ENCODE results near the gene NR3C1.
"Not testable (repeated sequence)": the region's sequence is repeated elsewhere in the genome, so short reads cannot be mapped to it uniquely, and the experiment has no call there.

Gene NR3C1

DNA sequence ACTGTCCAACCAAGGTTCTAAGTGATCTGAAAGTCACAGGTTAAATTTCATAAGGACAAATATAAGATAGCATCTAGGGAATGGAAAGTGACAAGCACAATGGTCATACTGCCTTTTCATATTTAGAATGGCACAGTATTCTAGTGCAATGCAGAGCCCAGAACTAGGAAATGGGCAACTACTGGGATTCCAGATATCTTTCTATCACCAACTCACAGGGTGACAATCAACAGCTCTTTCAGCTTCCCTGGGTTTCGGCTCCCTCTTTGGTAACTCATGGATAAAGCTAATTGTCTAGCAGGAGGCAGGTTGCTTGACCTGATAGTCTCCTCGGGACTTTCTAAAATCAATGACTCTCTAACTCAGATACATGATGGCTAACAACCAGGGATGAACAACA is 60.4 kb downstream of the NR3C1 start:
- H3K4me1 ChIP-seq (ENCODE audit: insufficient read depth, low read length), result peaks cover 4% of the 10 kb centered on the region; the same call in 1 of the 2 replicates
- H3K9ac ChIP-seq (ENCODE audit: low read depth, low read length), result no peak overlapping the region
- H3K27me3 ChIP-seq (ENCODE audit: insufficient read depth, low read length), result no peaks in the 10 kb centered on the region
- H3K4me3 ChIP-seq (ENCODE audit: low read length), result no peak overlapping the region
- WGBS, result 94% methylated on average over 2 of the region's 2 CpGs
- H3K9me3 ChIP-seq (ENCODE audit: insufficient read depth, low read depth, low read length), result no peaks in the 10 kb centered on the region
- H3K36me3 ChIP-seq (ENCODE audit: insufficient read depth, low read length), result no peaks in the 10 kb centered on the region
- no peak overlapping the region for H3K27ac ChIP-seq (ENCODE audit: low read depth, low read length)

DNA sequence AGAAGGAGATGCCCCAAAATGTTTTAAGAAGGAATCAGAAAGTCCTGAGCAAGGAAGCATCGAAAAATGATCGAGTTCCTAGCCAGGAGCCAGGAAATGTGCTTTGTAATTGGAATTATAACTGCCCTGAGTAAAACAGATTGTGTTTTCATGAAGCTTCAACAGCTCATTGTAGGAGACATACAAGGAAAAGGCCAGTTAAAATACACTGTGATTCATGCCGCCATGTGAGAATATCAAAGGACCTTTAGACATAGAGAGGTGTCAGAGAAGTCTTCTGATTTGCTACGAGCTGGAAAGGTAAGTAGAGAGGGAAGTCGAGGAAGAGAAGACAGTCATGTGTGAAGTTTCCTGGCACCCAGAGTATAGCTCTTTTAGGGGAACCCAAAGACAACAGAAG is 60.9 kb downstream of the NR3C1 start:
- Histone ChIP-seq H3K4me3 (ENCODE audit: low read length) (no peak overlapping the region), H3K4me1 (ENCODE audit: insufficient read depth, low read length) (peaks cover 4% of the 10 kb centered on the region; the same call in 1 of the 2 replicates), H3K9me3 (ENCODE audit: insufficient read depth, low read depth, low read length) (no peaks in the 10 kb centered on the region), H3K36me3 (ENCODE audit: insufficient read depth, low read length) (no peaks in the 10 kb centered on the region), H3K27ac (ENCODE audit: low read depth, low read length) (no peak overlapping the region), H3K9ac (ENCODE audit: low read depth, low read length) (no peak overlapping the region), H3K27me3 (ENCODE audit: insufficient read depth, low read length) (no peaks in the 10 kb centered on the region)
- 95% methylated on average over 5 of the region's 5 CpGs for WGBS

DNA sequence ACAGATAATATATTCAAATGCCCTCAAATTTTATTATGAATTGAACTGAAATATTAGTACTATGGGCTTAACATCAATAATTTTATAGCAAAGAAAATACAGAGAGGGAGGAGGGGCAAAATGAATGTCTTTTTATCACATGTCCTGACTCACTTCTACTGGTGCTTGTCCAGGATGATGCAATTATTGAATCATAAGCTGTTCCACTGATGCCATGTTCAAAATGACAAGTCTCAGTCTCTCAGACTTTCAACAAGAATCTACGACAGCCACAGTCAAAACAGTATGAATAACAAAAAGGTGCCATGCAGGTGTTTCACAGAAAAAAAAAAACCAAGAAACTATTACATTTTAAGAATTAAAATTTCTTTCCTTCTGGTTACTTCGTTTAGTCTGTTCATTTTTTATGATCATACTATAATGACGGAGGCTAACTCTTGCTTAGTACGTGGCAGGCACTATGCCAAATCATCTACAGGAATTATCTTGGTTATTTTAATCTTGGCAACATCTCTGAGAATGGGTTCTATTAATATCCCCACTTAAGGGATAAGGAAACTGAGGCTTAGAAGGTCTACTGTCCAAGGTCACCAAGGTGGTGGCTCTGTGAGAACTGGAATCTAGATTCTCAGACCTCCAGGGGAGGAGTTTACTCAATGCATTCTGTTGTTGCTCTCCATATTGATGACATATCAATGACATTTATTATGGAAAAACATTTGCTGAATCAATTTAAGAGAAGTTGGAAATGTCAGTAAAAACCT is 61.5 kb downstream of the NR3C1 start:
- Histone ChIP-seq H3K27me3 (ENCODE audit: insufficient read depth, low read length) (no peaks in the 10 kb centered on the region), H3K4me1 (ENCODE audit: insufficient read depth, low read length) (peaks cover 4% of the 10 kb centered on the region; the same call in 1 of the 2 replicates), H3K27ac (ENCODE audit: low read depth, low read length) (no peak overlapping the region), H3K4me3 (ENCODE audit: low read length) (no peak overlapping the region), H3K9ac (ENCODE audit: low read depth, low read length) (no peak overlapping the region), H3K36me3 (ENCODE audit: insufficient read depth, low read length) (no peaks in the 10 kb centered on the region), H3K9me3 (ENCODE audit: insufficient read depth, low read depth, low read length) (no peaks in the 10 kb centered on the region)
- 97% methylated on average over 4 of the region's 4 CpGs for WGBS

DNA sequence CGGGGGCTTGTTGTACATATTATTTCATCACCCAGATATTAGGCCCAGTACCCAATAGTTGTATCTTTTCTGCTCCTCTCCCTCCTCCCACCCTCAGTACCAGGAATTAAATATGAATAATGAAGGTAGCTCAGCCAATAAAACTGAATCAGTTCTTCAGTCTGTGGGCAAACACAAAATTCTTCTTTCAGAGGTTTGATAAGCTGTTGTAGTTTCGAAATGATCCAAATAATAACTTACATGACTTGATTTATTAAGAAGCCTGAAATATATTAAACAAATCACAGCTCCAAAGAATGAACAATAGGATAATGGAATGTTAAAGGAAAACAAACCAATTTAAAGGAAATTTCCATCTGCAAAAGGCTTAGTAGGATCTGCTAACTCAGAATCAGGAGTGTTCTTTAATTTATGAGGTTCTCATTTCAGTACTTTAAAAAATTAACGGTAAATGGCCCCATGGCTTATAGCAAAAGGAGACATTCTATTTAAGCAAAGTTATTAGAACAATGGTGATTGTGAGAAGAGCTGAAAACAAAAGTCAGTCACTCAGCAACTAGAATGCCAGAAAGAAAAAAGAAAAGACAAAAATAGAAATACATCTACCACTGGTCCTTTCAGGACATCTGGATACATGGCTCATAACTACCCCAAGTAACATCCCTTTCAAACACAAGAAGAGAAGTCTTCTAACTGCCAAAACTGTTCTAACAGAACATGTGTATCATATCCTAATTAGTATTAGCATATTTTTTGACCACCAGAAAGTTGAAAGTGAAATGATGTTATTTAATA is 62.4 kb downstream of the NR3C1 start:
- no peak overlapping the region for H3K4me3 ChIP-seq (ENCODE audit: low read length)
- H3K36me3 ChIP-seq (ENCODE audit: insufficient read depth, low read length), result no peaks in the 10 kb centered on the region
- H3K27ac ChIP-seq (ENCODE audit: low read depth, low read length), result no peak overlapping the region
- no peak overlapping the region for H3K9ac ChIP-seq (ENCODE audit: low read depth, low read length)
- peaks cover 4% of the 10 kb centered on the region; the same call in 1 of the 2 replicates for H3K4me1 ChIP-seq (ENCODE audit: insufficient read depth, low read length)
- no peaks in the 10 kb centered on the region for H3K9me3 ChIP-seq (ENCODE audit: insufficient read depth, low read depth, low read length)
- H3K27me3 ChIP-seq (ENCODE audit: insufficient read depth, low read length), result no peaks in the 10 kb centered on the region
- WGBS, result 100% methylated on average over 2 of the region's 3 CpGs

DNA sequence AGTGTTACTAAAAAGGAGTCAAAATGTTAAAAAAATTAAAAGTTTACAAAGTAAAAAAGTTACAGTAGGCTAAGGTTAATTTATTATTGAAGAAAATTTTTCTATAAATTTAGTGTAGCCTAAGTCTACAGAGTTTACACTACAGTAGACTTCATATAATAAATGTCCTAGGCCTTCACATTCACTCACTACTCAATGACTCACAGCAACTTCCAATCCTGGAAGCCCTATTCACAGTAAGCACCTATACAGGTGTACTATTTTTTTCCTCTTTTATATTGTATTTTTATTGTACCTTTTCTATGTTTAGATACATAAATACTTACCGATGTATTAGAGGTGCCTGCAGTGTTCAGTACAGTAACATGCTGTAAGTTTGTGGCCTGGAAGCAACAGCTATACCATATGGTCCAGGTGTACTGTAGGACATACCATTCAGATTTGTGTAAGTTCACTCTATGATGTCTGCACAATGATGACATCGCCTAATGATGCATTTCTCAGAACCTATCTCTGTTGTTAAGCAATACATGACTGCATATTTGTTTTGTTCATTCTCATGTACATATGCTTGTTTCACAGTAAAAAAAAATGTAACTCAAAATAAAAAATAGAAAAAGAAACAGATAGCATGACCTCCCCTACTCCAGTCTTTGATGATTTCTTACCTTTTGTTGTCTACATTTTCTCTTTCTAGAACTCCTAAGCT is 64.7 kb downstream of the NR3C1 start:
- no peak overlapping the region for H3K9ac ChIP-seq (ENCODE audit: low read depth, low read length)
- H3K27me3 ChIP-seq (ENCODE audit: insufficient read depth, low read length), result no peaks in the 10 kb centered on the region
- no peaks in the 10 kb centered on the region for H3K9me3 ChIP-seq (ENCODE audit: insufficient read depth, low read depth, low read length)
- no peak overlapping the region for H3K4me3 ChIP-seq (ENCODE audit: low read length)
- no peak overlapping the region for H3K27ac ChIP-seq (ENCODE audit: low read depth, low read length)
- H3K4me1 ChIP-seq (ENCODE audit: insufficient read depth, low read length), result peaks cover 4% of the 10 kb centered on the region; the same call in 1 of the 2 replicates
- WGBS, result 97% methylated on average over 2 of the region's 2 CpGs
- no peaks in the 10 kb centered on the region for H3K36me3 ChIP-seq (ENCODE audit: insufficient read depth, low read length)

DNA sequence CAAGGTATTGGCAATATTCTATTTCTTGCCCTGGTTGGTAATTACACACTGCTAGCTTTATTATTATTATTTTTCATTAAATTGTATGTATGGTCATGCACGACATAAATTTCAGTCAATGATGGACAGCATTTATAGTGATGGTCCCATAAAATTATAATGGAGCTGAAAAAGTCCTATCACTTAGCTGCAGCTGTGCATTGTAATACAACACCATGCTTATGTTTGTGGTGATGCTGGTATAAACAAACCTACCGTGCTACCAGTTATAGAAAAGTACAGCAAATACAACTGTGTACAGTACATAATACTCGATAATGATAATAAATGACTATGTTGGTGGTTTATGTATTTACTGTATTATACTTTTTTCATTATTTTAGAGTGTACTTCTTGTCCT is 65.5 kb downstream of the NR3C1 start:
- no peak overlapping the region for H3K27ac ChIP-seq (ENCODE audit: low read depth, low read length)

DNA sequence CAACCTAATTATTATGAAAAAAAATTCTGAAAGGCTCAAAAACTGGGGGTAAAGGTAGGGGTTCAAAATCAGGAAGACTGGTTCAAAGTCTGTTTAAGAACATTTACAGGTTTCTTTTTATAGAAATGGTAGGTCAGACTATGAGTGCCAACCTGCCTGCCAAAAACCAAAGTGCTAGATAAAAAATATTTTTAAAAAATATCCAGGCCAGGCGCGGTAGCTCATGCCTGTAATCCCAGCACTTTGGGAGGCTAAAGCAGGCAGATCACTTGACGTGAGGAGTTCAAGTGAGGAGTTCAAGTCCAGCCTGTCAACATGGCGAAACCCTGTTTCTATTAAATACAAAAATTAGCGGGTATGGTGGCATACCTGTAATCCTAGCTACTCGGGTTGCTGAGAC is 67.0 kb downstream of the NR3C1 start:
- no peak overlapping the region for H3K27ac ChIP-seq (ENCODE audit: low read depth, low read length)
- H3K9me3 ChIP-seq (ENCODE audit: insufficient read depth, low read depth, low read length), result no peaks in the 10 kb centered on the region
- no peak overlapping the region for H3K4me3 ChIP-seq (ENCODE audit: low read length)
- H3K9ac ChIP-seq (ENCODE audit: low read depth, low read length), result no peak overlapping the region
- 95% methylated on average over 6 of the region's 6 CpGs for WGBS
- H3K4me1 ChIP-seq (ENCODE audit: insufficient read depth, low read length), result peaks cover 4% of the 10 kb centered on the region; the same call in 1 of the 2 replicates
- no peaks in the 10 kb centered on the region for H3K27me3 ChIP-seq (ENCODE audit: insufficient read depth, low read length)
- no peaks in the 10 kb centered on the region for H3K36me3 ChIP-seq (ENCODE audit: insufficient read depth, low read length)

More for the DNA sequence above, 65.5 kb downstream of the NR3C1 start:
- H3K4me1 ChIP-seq (ENCODE audit: insufficient read depth, low read length), result peaks cover 4% of the 10 kb centered on the region; the same call in 1 of the 2 replicates
- H3K36me3 ChIP-seq (ENCODE audit: insufficient read depth, low read length), result no peaks in the 10 kb centered on the region
- 100% methylated on average over 1 of the region's 3 CpGs for WGBS
- no peaks in the 10 kb centered on the region for H3K9me3 ChIP-seq (ENCODE audit: insufficient read depth, low read depth, low read length)
- H3K9ac ChIP-seq (ENCODE audit: low read depth, low read length), result no peak overlapping the region
- H3K4me3 ChIP-seq (ENCODE audit: low read length), result no peak overlapping the region
- H3K27me3 ChIP-seq (ENCODE audit: insufficient read depth, low read length), result no peaks in the 10 kb centered on the region

DNA sequence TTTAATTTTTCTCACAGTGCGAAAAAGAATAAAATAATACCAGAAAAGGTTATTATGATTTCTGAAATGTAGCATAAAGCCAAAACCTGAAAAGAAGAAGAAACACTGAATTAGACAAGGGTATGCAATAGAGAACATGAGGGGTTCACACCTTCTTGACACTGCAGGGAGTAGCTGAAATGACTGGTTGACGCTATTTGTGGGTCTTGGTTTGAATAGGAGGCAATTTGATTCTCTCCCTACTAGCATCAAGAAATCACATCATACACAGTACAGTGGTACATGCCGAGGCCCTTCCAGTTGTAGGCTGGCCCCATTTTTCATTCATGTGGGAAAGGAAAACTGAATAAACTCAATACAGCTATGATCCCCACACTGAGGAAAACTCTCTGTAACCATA is 68.6 kb downstream of the NR3C1 start:
- H3K36me3 ChIP-seq (ENCODE audit: insufficient read depth, low read length), result no peaks in the 10 kb centered on the region
- H3K27me3 ChIP-seq (ENCODE audit: insufficient read depth, low read length), result no peaks in the 10 kb centered on the region
- peaks cover 4% of the 10 kb centered on the region; the same call in 1 of the 2 replicates for H3K4me1 ChIP-seq (ENCODE audit: insufficient read depth, low read length)
- H3K9ac ChIP-seq (ENCODE audit: low read depth, low read length), result no peak overlapping the region
- no peak overlapping the region for H3K27ac ChIP-seq (ENCODE audit: low read depth, low read length)
- no peaks in the 10 kb centered on the region for H3K9me3 ChIP-seq (ENCODE audit: insufficient read depth, low read depth, low read length)
- 100% methylated on average over 2 of the region's 3 CpGs for WGBS
- H3K4me3 ChIP-seq (ENCODE audit: low read length), result no peak overlapping the region

DNA sequence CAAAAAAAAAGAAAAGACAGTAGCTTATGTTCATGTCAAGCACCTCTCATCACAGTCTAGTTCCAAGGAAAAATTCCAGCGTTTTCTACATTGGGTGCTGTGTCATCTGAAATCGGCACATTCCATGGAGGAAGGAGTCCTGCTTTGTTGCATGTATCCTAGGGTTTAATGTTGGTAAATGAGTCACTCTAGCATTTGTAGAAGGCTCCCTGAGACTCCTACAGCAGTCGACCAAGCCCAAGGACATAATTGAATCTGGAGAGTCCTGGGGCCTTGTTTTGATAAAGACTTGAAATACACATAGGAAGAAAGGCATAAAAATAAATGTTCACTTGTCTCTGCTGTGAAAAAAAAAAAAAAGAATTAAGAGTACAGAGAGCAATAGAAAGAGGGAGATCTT is 69.1 kb downstream of the NR3C1 start:
- H3K9me3 ChIP-seq (ENCODE audit: insufficient read depth, low read depth, low read length); H3K27ac ChIP-seq (ENCODE audit: low read depth, low read length); H3K9ac ChIP-seq (ENCODE audit: low read depth, low read length); H3K27me3 ChIP-seq (ENCODE audit: insufficient read depth, low read length); H3K4me1 ChIP-seq (ENCODE audit: insufficient read depth, low read length); H3K4me3 ChIP-seq (ENCODE audit: low read length); H3K36me3 ChIP-seq (ENCODE audit: insufficient read depth, low read length): not testable (repeated sequence)
- WGBS, result 89% methylated on average over 3 of the region's 3 CpGs

DNA sequence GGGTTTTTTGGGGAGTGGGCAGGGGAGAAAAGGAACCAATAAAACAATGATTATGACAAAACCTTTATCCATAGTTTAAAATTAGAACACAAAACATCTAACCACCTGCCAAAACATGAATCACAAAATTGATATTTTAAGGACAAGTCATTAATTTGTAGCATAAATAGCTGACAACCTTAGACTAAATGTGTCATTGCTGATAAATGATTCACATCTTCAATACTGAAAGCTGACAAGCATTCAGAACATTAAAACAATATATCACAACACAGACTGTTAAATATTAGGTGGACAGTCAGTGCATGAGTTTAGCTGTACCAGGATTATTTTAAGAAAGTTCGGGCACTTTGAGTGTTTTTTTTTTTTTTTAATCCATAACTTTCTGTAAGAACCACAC is 71.5 kb downstream of the NR3C1 start:
- H3K4me1 ChIP-seq (ENCODE audit: insufficient read depth, low read length), result no peaks in the 10 kb centered on the region
- no peak overlapping the region for H3K4me3 ChIP-seq (ENCODE audit: low read length)
- no peaks in the 10 kb centered on the region for H3K36me3 ChIP-seq (ENCODE audit: insufficient read depth, low read length)
- H3K9me3 ChIP-seq (ENCODE audit: insufficient read depth, low read depth, low read length), result peaks cover 7% of the 10 kb centered on the region; the same call in 1 of the 2 replicates
- no peaks in the 10 kb centered on the region for H3K27me3 ChIP-seq (ENCODE audit: insufficient read depth, low read length)
- H3K27ac ChIP-seq (ENCODE audit: low read depth, low read length), result no peak overlapping the region
- no CpG with 5 or more reads among the region's 1 CpG for WGBS
- H3K9ac ChIP-seq (ENCODE audit: low read depth, low read length), result no peak overlapping the region

DNA sequence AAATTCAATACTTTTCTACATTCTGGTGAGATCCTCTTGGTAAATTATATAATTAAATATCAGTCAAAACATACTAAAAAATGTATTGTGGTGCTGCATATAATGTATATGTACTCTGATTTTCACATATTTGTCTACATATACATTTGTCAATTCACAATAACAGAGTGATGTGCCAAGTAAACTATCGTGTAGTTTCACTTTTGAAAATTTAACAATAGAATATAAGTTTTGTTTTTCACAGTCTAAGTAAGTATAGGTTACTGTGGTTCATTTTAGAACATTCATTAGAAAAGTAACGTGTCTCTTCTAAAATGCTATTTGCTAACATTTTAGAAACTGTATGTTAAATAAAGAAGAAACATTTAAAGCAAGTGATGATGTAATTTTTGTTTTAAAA is 73.6 kb downstream of the NR3C1 start:
- Histone ChIP-seq H3K9me3 (ENCODE audit: insufficient read depth, low read depth, low read length) (peaks cover 7% of the 10 kb centered on the region; the same call in 1 of the 2 replicates), H3K9ac (ENCODE audit: low read depth, low read length) (no peak overlapping the region), H3K27me3 (ENCODE audit: insufficient read depth, low read length) (no peaks in the 10 kb centered on the region), H3K4me1 (ENCODE audit: insufficient read depth, low read length) (no peaks in the 10 kb centered on the region), H3K4me3 (ENCODE audit: low read length) (no peak overlapping the region), H3K27ac (ENCODE audit: low read depth, low read length) (no peak overlapping the region), H3K36me3 (ENCODE audit: insufficient read depth, low read length) (no peaks in the 10 kb centered on the region)
- WGBS, result 100% methylated on average over 1 of the region's 2 CpGs
